HCT116 (cell line): Measurements from ENCODE around the gene ZSWIM4.

Experiments used
- CBX3 ChIP-seq: IDR thresholded peaks from 2 replicates; pipeline ENCODE4 v1.6.1; 2012; ENCODE audit warnings: low read depth
- ELF1 ChIP-seq: IDR thresholded peaks from 2 replicates; pipeline ENCODE4 v1.6.1; 2012; ENCODE audit warnings: low read depth, borderline replicate concordance
- EZH2 ChIP-seq: fragments of 200-600 bp; sonication (generic); IDR thresholded peaks from 2 replicates; pipeline ENCODE4 v1.6.1; 2017; ENCODE audit warnings: antibody characterized with exemption, mixed run types
- SIN3A ChIP-seq: IDR thresholded peaks from 2 replicates; pipeline ENCODE4 v1.6.1; 2012; ENCODE audit warnings: low read depth
- YY1 ChIP-seq: IDR thresholded peaks from 2 replicates; pipeline ENCODE4 v1.6.1; 2011; ENCODE audit warnings: low read length, low read depth, moderate library complexity, mild to moderate bottlenecking; ENCODE audit not compliant: insufficient replicate concordance; ENCODE audit errors: extremely low read depth
- TF ChIP-seq, protein P1 (sequence below), 3 experiments: fragments of 200-600 bp in 1 of 3; sonication (generic) in 1 of 3; IDR thresholded peaks in 2 of 3; conservative IDR thresholded peaks in 1 of 3; 2 replicates each; pipeline ENCODE4 v1.5.1; 2012 to 2017; ENCODE audit warnings: low read depth in 2 of 3, low read length in 2 of 3, antibody characterized with exemption in 1 of 3, borderline replicate concordance in 1 of 3, control low read depth in 1 of 3, mild to moderate bottlenecking in 1 of 3, mixed read lengths in 1 of 3, mixed run types in 1 of 3, moderate library complexity in 1 of 3; ENCODE audit not compliant: insufficient read depth in 1 of 3

GRCh38 chr19:13757805-13758772 lies 37.2 kb upstream of the ZSWIM4 start:
- TF ChIP-seq ELF1 (no peak), SIN3A (no peak), YY1 (no peak), EZH2 (no peak), CBX3 (no peak)
- TF ChIP-seq, protein P1, sequence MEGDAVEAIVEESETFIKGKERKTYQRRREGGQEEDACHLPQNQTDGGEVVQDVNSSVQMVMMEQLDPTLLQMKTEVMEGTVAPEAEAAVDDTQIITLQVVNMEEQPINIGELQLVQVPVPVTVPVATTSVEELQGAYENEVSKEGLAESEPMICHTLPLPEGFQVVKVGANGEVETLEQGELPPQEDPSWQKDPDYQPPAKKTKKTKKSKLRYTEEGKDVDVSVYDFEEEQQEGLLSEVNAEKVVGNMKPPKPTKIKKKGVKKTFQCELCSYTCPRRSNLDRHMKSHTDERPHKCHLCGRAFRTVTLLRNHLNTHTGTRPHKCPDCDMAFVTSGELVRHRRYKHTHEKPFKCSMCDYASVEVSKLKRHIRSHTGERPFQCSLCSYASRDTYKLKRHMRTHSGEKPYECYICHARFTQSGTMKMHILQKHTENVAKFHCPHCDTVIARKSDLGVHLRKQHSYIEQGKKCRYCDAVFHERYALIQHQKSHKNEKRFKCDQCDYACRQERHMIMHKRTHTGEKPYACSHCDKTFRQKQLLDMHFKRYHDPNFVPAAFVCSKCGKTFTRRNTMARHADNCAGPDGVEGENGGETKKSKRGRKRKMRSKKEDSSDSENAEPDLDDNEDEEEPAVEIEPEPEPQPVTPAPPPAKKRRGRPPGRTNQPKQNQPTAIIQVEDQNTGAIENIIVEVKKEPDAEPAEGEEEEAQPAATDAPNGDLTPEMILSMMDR (IDR thresholded peaks at IDR 0.05 in 2 of 3, conservative IDR thresholded peaks at IDR 0.05 in 1 of 3; ENCODE audit: borderline replicate concordance in 1 of 3, insufficient read depth in 1 of 3, low read depth in 2 of 3, low read length in 2 of 3) = no peak
